Measurements from ENCODE around the gene LMO3. TPM values are rescaled to one million over a fixed set of nuclear protein-coding genes. Genes with fewer than 3 reads are reported as not detected.
"Not testable (repeated sequence)": the region's sequence is repeated elsewhere in the genome, so short reads cannot be mapped to it uniquely, and the experiment has no call there.

LMO3 gene
- total RNA-seq, 4 donors from 2014 or later = 12.4 to 26.6 (median 21.6) TPM

- no peak for DNase-seq (ENCODE audit: low spot score in 2 of 2)
- 87 to 90% methylated on average over 3 of the region's 3 CpGs for WGBS, 2 donors
- H3K27me3 ChIP-seq = no peaks in the 10 kb centered on the region
- H3K9me3 ChIP-seq = no peaks in the 10 kb centered on the region
- H3K27ac ChIP-seq = no peak overlapping the region
- H3K4me3 ChIP-seq = no peak overlapping the region
- no peak for TF ChIP-seq EP300 (IDR thresholded peaks at IDR 0.05)
- no peak for TF ChIP-seq POLR2A (IDR thresholded peaks at IDR 0.05)
- TF ChIP-seq, protein P1, sequence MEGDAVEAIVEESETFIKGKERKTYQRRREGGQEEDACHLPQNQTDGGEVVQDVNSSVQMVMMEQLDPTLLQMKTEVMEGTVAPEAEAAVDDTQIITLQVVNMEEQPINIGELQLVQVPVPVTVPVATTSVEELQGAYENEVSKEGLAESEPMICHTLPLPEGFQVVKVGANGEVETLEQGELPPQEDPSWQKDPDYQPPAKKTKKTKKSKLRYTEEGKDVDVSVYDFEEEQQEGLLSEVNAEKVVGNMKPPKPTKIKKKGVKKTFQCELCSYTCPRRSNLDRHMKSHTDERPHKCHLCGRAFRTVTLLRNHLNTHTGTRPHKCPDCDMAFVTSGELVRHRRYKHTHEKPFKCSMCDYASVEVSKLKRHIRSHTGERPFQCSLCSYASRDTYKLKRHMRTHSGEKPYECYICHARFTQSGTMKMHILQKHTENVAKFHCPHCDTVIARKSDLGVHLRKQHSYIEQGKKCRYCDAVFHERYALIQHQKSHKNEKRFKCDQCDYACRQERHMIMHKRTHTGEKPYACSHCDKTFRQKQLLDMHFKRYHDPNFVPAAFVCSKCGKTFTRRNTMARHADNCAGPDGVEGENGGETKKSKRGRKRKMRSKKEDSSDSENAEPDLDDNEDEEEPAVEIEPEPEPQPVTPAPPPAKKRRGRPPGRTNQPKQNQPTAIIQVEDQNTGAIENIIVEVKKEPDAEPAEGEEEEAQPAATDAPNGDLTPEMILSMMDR (IDR thresholded peaks at IDR 0.05) = no peak
- H3K36me3 ChIP-seq = no peaks in the 10 kb centered on the region
- H3K4me1 ChIP-seq = no peaks in the 10 kb centered on the region
Measured at GRCh38 chr12:16545836-16546235, 60.1 kb downstream of the LMO3 start.

GRCh38 chr12:16542586-16542985 lies 63.4 kb downstream of the LMO3 start:
- WGBS, 2 donors = 69 to 71% methylated on average over 2 of the region's 2 CpGs
- no peak overlapping the region for H3K4me3 ChIP-seq
- H3K36me3 ChIP-seq = no peaks in the 10 kb centered on the region
- no peak overlapping the region for H3K27ac ChIP-seq
- DNase-seq (ENCODE audit: low spot score in 2 of 2) = no peak
- H3K9me3 ChIP-seq = no peaks in the 10 kb centered on the region
- no peaks in the 10 kb centered on the region for H3K27me3 ChIP-seq
- no peaks in the 10 kb centered on the region for H3K4me1 ChIP-seq
- no peak for TF ChIP-seq POLR2A (IDR thresholded peaks at IDR 0.05)
- TF ChIP-seq, protein P1 (IDR thresholded peaks at IDR 0.05) = no peak
- TF ChIP-seq EP300 (IDR thresholded peaks at IDR 0.05) = no peak

GRCh38 chr12:16537652-16538051 lies 68.3 kb downstream of the LMO3 start:
- WGBS, 2 donors = 65 to 93% methylated on average over 1 of the region's 1 CpG
- not testable (repeated sequence) for H3K4me1 ChIP-seq; DNase-seq (ENCODE audit: low spot score in 2 of 2); H3K27ac ChIP-seq; H3K4me3 ChIP-seq; H3K9me3 ChIP-seq; H3K36me3 ChIP-seq; H3K27me3 ChIP-seq

GRCh38 chr12:16531621-16532020 lies 74.3 kb downstream of the LMO3 start:
- Histone ChIP-seq H3K27ac (no peak overlapping the region), H3K27me3 (no peaks in the 10 kb centered on the region), H3K9me3 (no peaks in the 10 kb centered on the region), H3K36me3 (no peaks in the 10 kb centered on the region), H3K4me3 (no peak overlapping the region), H3K4me1 (no peaks in the 10 kb centered on the region)
- TF ChIP-seq POLR2A (IDR thresholded peaks at IDR 0.05) (no peak), EP300 (IDR thresholded peaks at IDR 0.05) (no peak)
- TF ChIP-seq, protein P1 (IDR thresholded peaks at IDR 0.05) = no peak
- WGBS, 2 donors = 29 to 44% methylated on average over 3 of the region's 3 CpGs
- DNase-seq (ENCODE audit: low spot score in 2 of 2) = no peak

GRCh38 chr12:16530268-16530850 lies 75.6 kb downstream of the LMO3 start:
- no peak for DNase-seq (ENCODE audit: low spot score in 2 of 2)
- WGBS, 2 donors = 62 to 63% methylated on average over 2 of the region's 2 CpGs
- H3K9me3 ChIP-seq = no peaks in the 10 kb centered on the region
- no peaks in the 10 kb centered on the region for H3K27me3 ChIP-seq
- H3K27ac ChIP-seq = no peak overlapping the region
- TF ChIP-seq, protein P1 (IDR thresholded peaks at IDR 0.05) = no peak
- TF ChIP-seq POLR2A (IDR thresholded peaks at IDR 0.05) (no peak), EP300 (IDR thresholded peaks at IDR 0.05) (no peak)
- H3K4me3 ChIP-seq = no peak overlapping the region
- no peaks in the 10 kb centered on the region for H3K36me3 ChIP-seq
- H3K4me1 ChIP-seq = no peaks in the 10 kb centered on the region

- Histone ChIP-seq H3K27ac (no peak overlapping the region), H3K27me3 (no peaks in the 10 kb centered on the region), H3K36me3 (no peaks in the 10 kb centered on the region), H3K9me3 (no peaks in the 10 kb centered on the region), H3K4me1 (no peaks in the 10 kb centered on the region), H3K4me3 (no peak overlapping the region)
- WGBS, 2 donors = 57 to 62% methylated on average over 2 of the region's 2 CpGs
- TF ChIP-seq, protein P1 (IDR thresholded peaks at IDR 0.05) = no peak
- no peak for TF ChIP-seq EP300 (IDR thresholded peaks at IDR 0.05)
- no peak for TF ChIP-seq POLR2A (IDR thresholded peaks at IDR 0.05)
- DNase-seq (ENCODE audit: low spot score in 2 of 2) = no peak
Measured at GRCh38 chr12:16526693-16527092, 79.3 kb downstream of the LMO3 start.

Measured in tibial nerve (tissue), 4 donors.